ENCODE results near the gene MPDU1.

- TF ChIP-seq EZH2phosphoT487 (IDR thresholded peaks at IDR 0.05) = no peak
- peak; percentile 86 for TF ChIP-seq CTCF (IDR thresholded peaks at IDR 0.05)
Measured at GRCh38 chr17:7589204-7589868, 5.7 kb downstream of the MPDU1 start.

Data from neural progenitor cell (in vitro differentiated cells).